Thyroid gland (tissue), 4 donors: ENCODE measurements around the gene ADAMTS7. TPM values are rescaled to one million over a fixed set of nuclear protein-coding genes. Genes with fewer than 3 reads are reported as not detected.
"Not testable (repeated sequence)": the region's sequence is repeated elsewhere in the genome, so short reads cannot be mapped to it uniquely, and the experiment has no call there.

Source experiments
- DNase-seq, 2 donors: peaks; one replicate each; pipeline ENCODE4 v3.0.0-alpha.2; 2019
- H3K27ac ChIP-seq, 3 donors: fragments of 200-600 bp; sonication (generic); 1 replicate in 2 of 3; 2 replicates in 1 of 3; pipeline ENCODE4 v1.5.1; 2016 to 2019; ENCODE audit warnings: mild to moderate bottlenecking in 1 of 3, moderate library complexity in 1 of 3
- H3K27me3 ChIP-seq: fragments of 200-600 bp; sonication (generic); one replicate; pipeline ENCODE4 v1.5.1; 2019
- H3K36me3 ChIP-seq, 2 donors: fragments of 200-600 bp; sonication (generic); one replicate each; pipeline ENCODE4 v1.5.1; 2016 to 2019
- H3K4me1 ChIP-seq, 2 donors: fragments of 200-600 bp; sonication (generic); one replicate each; pipeline ENCODE4 v1.5.1; 2017 to 2019
- H3K4me3 ChIP-seq, 3 donors: fragments of 200-600 bp; sonication (generic); replicated peaks in 1 of 3; 1 replicate in 2 of 3; 2 replicates in 1 of 3; pipeline ENCODE4 v1.5.1; 2016; ENCODE audit warnings: mild to moderate bottlenecking in 1 of 3
- H3K9me3 ChIP-seq: fragments of 200-600 bp; sonication (generic); one replicate; pipeline ENCODE4 v1.5.1; 2017
- CTCF ChIP-seq, 6 experiments: fragments of 200-600 bp in 3 of 6; fragments of 450-650 bp in 3 of 6; sonication (generic) in 3 of 6; IDR thresholded peaks; one replicate each; pipeline ENCODE4 v1.5.1; 2016 to 2019; ENCODE audit warnings: antibody characterized with exemption in 6 of 6, mild to moderate bottlenecking in 2 of 6, inconsistent platforms in 1 of 6, moderate library complexity in 1 of 6
- POLR2A ChIP-seq, 2 donors: fragments of 450-650 bp; IDR thresholded peaks; one replicate each; pipeline ENCODE4 v1.6.1; 2017; ENCODE audit warnings: antibody characterized with exemption in 2 of 2, mild to moderate bottlenecking in 2 of 2, moderate library complexity in 1 of 2
- WGBS, 2 donors: methylation state at CpG; one replicate each; pipeline ENCODE4 v1.1.5; 2017; 5-methylcytosine and 5-hydroxymethylcytosine counted together
- intact Hi-C: fragments of 100-400 bp; cut with DNase I; formaldehyde crosslinking; loops from one replicate; pipeline ENCODE4 v1.15.1; 2023
- total RNA-seq, 4 donors: library from RNA; depleted of rRNA; stranded (reverse); fragments of >200 nt; gene quantifications; one replicate each; pipeline ENCODE4 v1.2.3, GENCODE V29; 2016

ADAMTS7 gene
- total RNA-seq, 4 donors from 2014 or later = 0.68 to 2.5 (median 1.8) TPM

- no peak for DNase-seq
- Histone ChIP-seq H3K4me1 (no peaks in the 10 kb centered on the region), H3K27me3 (no peaks in the 10 kb centered on the region), H3K4me3 (no peak overlapping the region), H3K9me3 (no peaks in the 10 kb centered on the region), H3K36me3 (no peaks in the 10 kb centered on the region), H3K27ac (no peak overlapping the region)
- 96 to 97% methylated on average over 6 of the region's 6 CpGs for WGBS, 2 donors
- intact Hi-C loops = no loop called here
- TF ChIP-seq CTCF (IDR thresholded peaks at IDR 0.05) (no peak), POLR2A (IDR thresholded peaks at IDR 0.05) (no peak)
These were observed 42.2 kb upstream of the ADAMTS7 start for GRCh38 chr15:78853500-78853899.

- TF ChIP-seq POLR2A (IDR thresholded peaks at IDR 0.05) = no peak
- TF ChIP-seq CTCF (IDR thresholded peaks at IDR 0.05) = no peak
- intact Hi-C loops = no loop called here
These were observed 39.9 kb upstream of the ADAMTS7 start for GRCh38 chr15:78850941-78851755.

GRCh38 chr15:78850352-78850751 lies 39.1 kb upstream of the ADAMTS7 start:
- Histone ChIP-seq H3K4me1 (no peaks in the 10 kb centered on the region), H3K36me3 (no peaks in the 10 kb centered on the region), H3K9me3 (no peaks in the 10 kb centered on the region), H3K27ac (no peak overlapping the region), H3K4me3 (no peak overlapping the region), H3K27me3 (no peaks in the 10 kb centered on the region)
- 74 to 80% methylated on average over 2 of the region's 2 CpGs for WGBS, 2 donors
- intact Hi-C loops = no loop called here
- DNase-seq = no peak
- no peak for TF ChIP-seq CTCF (IDR thresholded peaks at IDR 0.05)
- TF ChIP-seq POLR2A (IDR thresholded peaks at IDR 0.05) = no peak

More at GRCh38 chr15:78850941-78851755, 39.9 kb upstream of the ADAMTS7 start:
- no peaks in the 10 kb centered on the region for H3K36me3 ChIP-seq
- DNase-seq = no peak
- H3K27me3 ChIP-seq = no peaks in the 10 kb centered on the region
- no peaks in the 10 kb centered on the region for H3K9me3 ChIP-seq
- H3K4me1 ChIP-seq = no peaks in the 10 kb centered on the region
- H3K27ac ChIP-seq = no peak overlapping the region
- WGBS, 2 donors = 66 to 69% methylated on average over 6 of the region's 6 CpGs
- H3K4me3 ChIP-seq = no peak overlapping the region

- H3K27ac ChIP-seq, DNase-seq, H3K27me3 ChIP-seq, H3K9me3 ChIP-seq, H3K4me1 ChIP-seq, H3K4me3 ChIP-seq, H3K36me3 ChIP-seq, intact Hi-C loops: not testable (repeated sequence)
- WGBS, 2 donors = 83% methylated on average over 14 to 15 of the region's 15 CpGs
These were observed 36.2 kb upstream of the ADAMTS7 start for GRCh38 chr15:78847387-78847906.

GRCh38 chr15:78846906-78847305 lies 35.6 kb upstream of the ADAMTS7 start:
- 87 to 100% methylated on average over 5 to 19 of the region's 27 CpGs for WGBS, 2 donors
- H3K4me3 ChIP-seq, DNase-seq, H3K9me3 ChIP-seq, H3K27me3 ChIP-seq, H3K27ac ChIP-seq, H3K4me1 ChIP-seq, H3K36me3 ChIP-seq, intact Hi-C loops: not testable (repeated sequence)

GRCh38 chr15:78842519-78842918 lies 31.3 kb upstream of the ADAMTS7 start:
- H3K27ac ChIP-seq = no peak overlapping the region
- H3K4me1 ChIP-seq = no peaks in the 10 kb centered on the region
- no peak overlapping the region for H3K4me3 ChIP-seq
- DNase-seq = no peak
- H3K27me3 ChIP-seq = no peaks in the 10 kb centered on the region
- TF ChIP-seq POLR2A (IDR thresholded peaks at IDR 0.05) (no peak), CTCF (IDR thresholded peaks at IDR 0.05) (no peak)
- no peaks in the 10 kb centered on the region for H3K9me3 ChIP-seq
- WGBS, 2 donors = 84 to 92% methylated on average over 3 of the region's 3 CpGs
- intact Hi-C loops = no loop called here
- H3K36me3 ChIP-seq = no peaks in the 10 kb centered on the region
